C4-2B (cell line): ENCODE measurements around the gene BPIFB6.

Experiments
- ZFX ChIP-seq: fragments of 450-650 bp; IDR thresholded peaks from 2 replicates; pipeline ENCODE4 v1.6.1; 2017
- TF ChIP-seq, protein P1 (sequence below): fragments of 450-650 bp; conservative IDR thresholded peaks from 2 replicates; pipeline ENCODE4 v1.5.1; 2017; ENCODE audit warnings: mild to moderate bottlenecking

DNA sequence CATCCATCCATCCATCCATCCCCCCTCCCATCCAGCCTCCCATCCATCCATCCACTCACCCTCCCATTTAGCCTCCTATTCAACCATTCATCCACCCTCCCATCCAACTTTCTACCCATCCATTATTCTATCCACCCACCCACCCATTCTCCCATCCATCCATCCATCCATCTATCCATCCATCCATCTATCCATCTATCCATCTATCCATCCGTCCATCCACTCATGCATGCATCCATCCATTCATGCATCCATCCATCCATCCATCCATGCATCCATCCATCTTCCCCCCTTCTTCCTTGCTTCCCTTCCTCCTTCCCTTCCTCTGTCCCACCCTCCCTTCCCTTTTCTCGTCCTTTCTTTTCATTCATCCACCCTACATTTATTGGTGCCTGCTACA is 43.2 kb downstream of the BPIFB6 start:
- TF ChIP-seq, protein P1, sequence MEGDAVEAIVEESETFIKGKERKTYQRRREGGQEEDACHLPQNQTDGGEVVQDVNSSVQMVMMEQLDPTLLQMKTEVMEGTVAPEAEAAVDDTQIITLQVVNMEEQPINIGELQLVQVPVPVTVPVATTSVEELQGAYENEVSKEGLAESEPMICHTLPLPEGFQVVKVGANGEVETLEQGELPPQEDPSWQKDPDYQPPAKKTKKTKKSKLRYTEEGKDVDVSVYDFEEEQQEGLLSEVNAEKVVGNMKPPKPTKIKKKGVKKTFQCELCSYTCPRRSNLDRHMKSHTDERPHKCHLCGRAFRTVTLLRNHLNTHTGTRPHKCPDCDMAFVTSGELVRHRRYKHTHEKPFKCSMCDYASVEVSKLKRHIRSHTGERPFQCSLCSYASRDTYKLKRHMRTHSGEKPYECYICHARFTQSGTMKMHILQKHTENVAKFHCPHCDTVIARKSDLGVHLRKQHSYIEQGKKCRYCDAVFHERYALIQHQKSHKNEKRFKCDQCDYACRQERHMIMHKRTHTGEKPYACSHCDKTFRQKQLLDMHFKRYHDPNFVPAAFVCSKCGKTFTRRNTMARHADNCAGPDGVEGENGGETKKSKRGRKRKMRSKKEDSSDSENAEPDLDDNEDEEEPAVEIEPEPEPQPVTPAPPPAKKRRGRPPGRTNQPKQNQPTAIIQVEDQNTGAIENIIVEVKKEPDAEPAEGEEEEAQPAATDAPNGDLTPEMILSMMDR = no peak
- TF ChIP-seq ZFX = no peak
